Measurements from ENCODE around the gene CHGA.

CHGA gene

DNA sequence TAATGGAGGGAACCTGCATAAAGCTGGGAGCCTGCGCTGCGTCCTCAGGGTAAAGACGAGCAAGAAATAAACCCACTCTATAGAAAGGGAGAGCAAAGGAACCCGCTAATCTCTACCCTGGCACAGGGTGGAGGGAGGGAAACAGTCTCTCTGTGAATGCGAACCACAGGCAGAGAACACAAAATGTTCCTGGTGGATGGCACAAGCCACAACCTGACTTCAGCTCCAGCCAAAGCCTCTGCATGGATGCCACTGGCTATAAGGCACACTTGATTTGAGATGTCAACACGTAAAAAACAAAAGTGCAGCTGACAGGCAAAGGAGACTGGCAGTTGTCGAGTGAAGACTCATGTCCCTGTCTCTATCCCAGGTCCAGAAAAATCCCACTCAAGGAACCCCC lies 32.4 kb downstream of the CHGA start:
- Histone ChIP-seq H3K4me2 (ENCODE audit: low read depth, low read length, poor library complexity, severe bottlenecking) (no peak overlapping the region), H3K79me2 (ENCODE audit: insufficient read depth, low read length) (no peaks in the 10 kb centered on the region), H3K9ac (ENCODE audit: low read depth, low read length, poor library complexity, severe bottlenecking) (no peak overlapping the region), H3K9me3 (ENCODE audit: insufficient read depth, low read depth, low read length) (no peaks in the 10 kb centered on the region), H4K20me1 (ENCODE audit: insufficient read depth, low read length, poor library complexity, severe bottlenecking) (no peaks in the 10 kb centered on the region), H3K4me3 (ENCODE audit: low read length, poor library complexity, severe bottlenecking) (no peak overlapping the region), H2AFZ (ENCODE audit: low read length) (no peak overlapping the region), H3K36me3 (ENCODE audit: insufficient read depth, low read length) (peaks cover 62% of the 10 kb centered on the region; the same call in 1 of the 2 replicates), H3K27me3 (ENCODE audit: insufficient read depth, low read length, poor library complexity, severe bottlenecking) (no peaks in the 10 kb centered on the region), H3F3A (ENCODE audit: low read depth) (no peaks in the 10 kb centered on the region), H3K4me1 (ENCODE audit: insufficient read depth, low read length, poor library complexity, severe bottlenecking) (no peaks in the 10 kb centered on the region), H3K9me2 (replicated peaks; ENCODE audit: low read depth, low read length) (no peaks in the 10 kb centered on the region)
- TF ChIP-seq EZH2phosphoT487 (IDR thresholded peaks at IDR 0.05; ENCODE audit: borderline replicate concordance) = no peak
- TF ChIP-seq, protein P1, sequence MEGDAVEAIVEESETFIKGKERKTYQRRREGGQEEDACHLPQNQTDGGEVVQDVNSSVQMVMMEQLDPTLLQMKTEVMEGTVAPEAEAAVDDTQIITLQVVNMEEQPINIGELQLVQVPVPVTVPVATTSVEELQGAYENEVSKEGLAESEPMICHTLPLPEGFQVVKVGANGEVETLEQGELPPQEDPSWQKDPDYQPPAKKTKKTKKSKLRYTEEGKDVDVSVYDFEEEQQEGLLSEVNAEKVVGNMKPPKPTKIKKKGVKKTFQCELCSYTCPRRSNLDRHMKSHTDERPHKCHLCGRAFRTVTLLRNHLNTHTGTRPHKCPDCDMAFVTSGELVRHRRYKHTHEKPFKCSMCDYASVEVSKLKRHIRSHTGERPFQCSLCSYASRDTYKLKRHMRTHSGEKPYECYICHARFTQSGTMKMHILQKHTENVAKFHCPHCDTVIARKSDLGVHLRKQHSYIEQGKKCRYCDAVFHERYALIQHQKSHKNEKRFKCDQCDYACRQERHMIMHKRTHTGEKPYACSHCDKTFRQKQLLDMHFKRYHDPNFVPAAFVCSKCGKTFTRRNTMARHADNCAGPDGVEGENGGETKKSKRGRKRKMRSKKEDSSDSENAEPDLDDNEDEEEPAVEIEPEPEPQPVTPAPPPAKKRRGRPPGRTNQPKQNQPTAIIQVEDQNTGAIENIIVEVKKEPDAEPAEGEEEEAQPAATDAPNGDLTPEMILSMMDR (conservative IDR thresholded peaks at IDR 0.05; ENCODE audit: low read length) = no peak

DNA sequence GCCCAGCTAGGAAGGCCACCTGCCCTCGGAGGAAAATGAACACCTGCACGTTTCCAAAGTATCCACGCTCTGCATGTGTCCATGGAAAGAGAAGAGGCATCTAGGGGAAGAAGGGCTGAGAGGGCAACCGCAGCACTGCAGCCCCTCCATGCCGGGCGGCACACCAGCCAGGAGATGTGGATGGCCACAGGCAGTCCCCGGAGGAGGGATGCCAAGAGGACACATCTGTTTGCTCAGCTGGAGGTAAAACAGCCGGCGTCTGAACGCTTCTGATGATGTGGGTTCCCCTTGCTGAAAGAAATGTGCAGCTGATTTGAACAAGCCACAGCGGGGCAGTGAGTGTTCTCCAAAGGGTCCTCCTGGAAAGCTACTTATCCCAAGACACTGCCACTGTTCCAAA lies 34.0 kb downstream of the CHGA start:
- H3K36me3 ChIP-seq (ENCODE audit: insufficient read depth, low read length) = peaks cover 65% of the 10 kb centered on the region; the same call in 1 of the 2 replicates
- H3K9me3 ChIP-seq (ENCODE audit: insufficient read depth, low read depth, low read length) = no peaks in the 10 kb centered on the region

DNA sequence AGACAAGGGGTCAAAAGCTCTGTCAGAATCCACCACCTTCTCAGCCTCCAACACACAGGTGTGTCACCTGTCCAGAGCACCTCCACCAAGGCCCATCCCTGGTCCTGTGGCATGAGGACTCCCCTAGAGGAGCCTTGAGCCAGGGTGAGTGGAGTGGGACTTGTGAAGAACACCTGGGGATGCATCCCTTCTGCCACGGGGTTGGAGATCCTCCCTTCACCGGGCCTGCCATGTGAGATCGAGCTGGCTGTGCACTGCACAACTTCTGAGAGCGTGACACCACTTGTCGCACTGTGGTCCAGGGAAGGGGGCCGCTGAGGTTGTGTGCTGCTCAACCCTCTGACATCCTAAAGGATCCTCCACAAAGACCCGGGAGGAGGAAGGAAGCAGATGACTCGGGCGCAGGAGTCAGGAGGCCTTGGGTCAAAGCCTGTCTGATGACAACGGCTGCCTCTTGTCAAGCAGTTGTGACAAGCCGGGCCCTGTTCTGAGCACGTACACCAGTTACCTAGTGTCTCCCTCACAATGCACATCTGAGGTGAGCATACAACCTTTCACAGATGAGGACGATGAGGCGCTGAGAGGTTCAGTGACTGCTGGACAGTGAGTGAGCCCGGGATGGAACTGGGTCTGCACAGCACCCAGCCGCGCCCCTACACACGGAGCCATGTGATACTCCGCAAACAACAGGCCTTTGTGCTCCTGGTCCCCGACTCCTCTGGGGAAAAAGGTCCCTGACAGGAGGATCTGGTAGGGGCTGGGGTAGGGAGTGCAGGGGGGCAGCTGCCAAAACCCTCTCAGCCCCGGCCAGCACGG lies 35.6 kb downstream of the CHGA start:
- Histone ChIP-seq H2AFZ (ENCODE audit: low read length) (no peak overlapping the region), H3K4me2 (ENCODE audit: low read depth, low read length, poor library complexity, severe bottlenecking) (no peak overlapping the region), H3K27me3 (ENCODE audit: insufficient read depth, low read length, poor library complexity, severe bottlenecking) (no peaks in the 10 kb centered on the region), H4K20me1 (ENCODE audit: insufficient read depth, low read length, poor library complexity, severe bottlenecking) (no peaks in the 10 kb centered on the region), H3K36me3 (ENCODE audit: insufficient read depth, low read length) (peaks cover 68% of the 10 kb centered on the region; the same call in 1 of the 2 replicates), H3K9ac (ENCODE audit: low read depth, low read length, poor library complexity, severe bottlenecking) (no peak overlapping the region), H3K4me3 (ENCODE audit: low read length, poor library complexity, severe bottlenecking) (no peak overlapping the region), H3K79me2 (ENCODE audit: insufficient read depth, low read length) (no peaks in the 10 kb centered on the region), H3K4me1 (ENCODE audit: insufficient read depth, low read length, poor library complexity, severe bottlenecking) (no peaks in the 10 kb centered on the region), H3K9me3 (ENCODE audit: insufficient read depth, low read depth, low read length) (no peaks in the 10 kb centered on the region), H3F3A (ENCODE audit: low read depth) (no peaks in the 10 kb centered on the region), H3K9me2 (replicated peaks; ENCODE audit: low read depth, low read length) (no peaks in the 10 kb centered on the region)
- no peak for TF ChIP-seq EZH2phosphoT487 (IDR thresholded peaks at IDR 0.05; ENCODE audit: borderline replicate concordance)
- TF ChIP-seq, protein P1 (conservative IDR thresholded peaks at IDR 0.05; ENCODE audit: low read length) = no peak

More for the DNA sequence above, 34.0 kb downstream of the CHGA start:
- Histone ChIP-seq H3K4me1 (ENCODE audit: insufficient read depth, low read length, poor library complexity, severe bottlenecking) (no peaks in the 10 kb centered on the region), H3K4me3 (ENCODE audit: low read length, poor library complexity, severe bottlenecking) (no peak overlapping the region), H4K20me1 (ENCODE audit: insufficient read depth, low read length, poor library complexity, severe bottlenecking) (no peaks in the 10 kb centered on the region), H2AFZ (ENCODE audit: low read length) (no peak overlapping the region), H3F3A (ENCODE audit: low read depth) (no peaks in the 10 kb centered on the region), H3K79me2 (ENCODE audit: insufficient read depth, low read length) (no peaks in the 10 kb centered on the region), H3K4me2 (ENCODE audit: low read depth, low read length, poor library complexity, severe bottlenecking) (no peak overlapping the region), H3K27me3 (ENCODE audit: insufficient read depth, low read length, poor library complexity, severe bottlenecking) (no peaks in the 10 kb centered on the region), H3K9ac (ENCODE audit: low read depth, low read length, poor library complexity, severe bottlenecking) (no peak overlapping the region), H3K9me2 (replicated peaks; ENCODE audit: low read depth, low read length) (no peaks in the 10 kb centered on the region)
- TF ChIP-seq EZH2phosphoT487 (IDR thresholded peaks at IDR 0.05; ENCODE audit: borderline replicate concordance) = no peak
- TF ChIP-seq, protein P1 (conservative IDR thresholded peaks at IDR 0.05; ENCODE audit: low read length) = no peak
